ENCODE results near the gene KRTAP21-3. TPM values are rescaled to one million over a fixed set of nuclear protein-coding genes. Genes with fewer than 3 reads are reported as not detected.
"Not testable (repeated sequence)": the region's sequence is repeated elsewhere in the genome, so short reads cannot be mapped to it uniquely, and the experiment has no call there.

KRTAP21-3 gene
- total RNA-seq (2022): not detected in 2 replicates
- Bru-seq, nascent RNA: not detected
- BruChase-seq, experiment 1, labeled RNA remaining after a 6-hour chase: not detected
- not detected for BruChase-seq, experiment 2, labeled RNA remaining after a 2-hour chase
- long read RNA-seq: 0 reads

GRCh38 chr21:30718239-30718909, at the start of gene KRTAP21-3:
Gene KRTAP21-3 (minus strand): TSS chr21:30718777. CDS start chr21:30718759, 18 bp downstream.
- Mint-ChIP-seq H3K36me3 (ENCODE audit: insufficient read depth, unreplicated experiment) (no peaks in the 10 kb centered on the region), H3K27me3 (ENCODE audit: unreplicated experiment) (no peaks in the 10 kb centered on the region), H3K4me1 (ENCODE audit: low read depth, unreplicated experiment) (no peaks in the 10 kb centered on the region), H3K4me3 (ENCODE audit: low read depth, unreplicated experiment) (no peak within 1 kb of the TSS), H3K9me3 (ENCODE audit: low read depth, unreplicated experiment) (peaks cover 8% of the 10 kb centered on the region), H3K27ac (ENCODE audit: unreplicated experiment) (no peak within 1 kb of the TSS)
- CTCF ChIA-PET: no interaction called here
- DNase-seq: no peak
- BruUV-seq (replicated peaks): no TSS peak
- intact Hi-C loops (cut with micrococcal nuclease; ENCODE audit: unreplicated experiment): no loop called here
- TF ChIP-seq CTCF (IDR thresholded peaks at IDR 0.05; ENCODE audit: unreplicated experiment): no peak

- H3K36me3 Mint-ChIP-seq (ENCODE audit: insufficient read depth, unreplicated experiment): no peaks in the 10 kb centered on the region
- no peak for DNase-seq
- H3K4me3 Mint-ChIP-seq (ENCODE audit: low read depth, unreplicated experiment): no peak overlapping the region
- TF ChIP-seq CTCF (IDR thresholded peaks at IDR 0.05; ENCODE audit: unreplicated experiment): no peak
- H3K4me1 Mint-ChIP-seq (ENCODE audit: low read depth, unreplicated experiment): no peaks in the 10 kb centered on the region
- H3K27me3 Mint-ChIP-seq (ENCODE audit: unreplicated experiment): no peaks in the 10 kb centered on the region
- no TSS peak for BruUV-seq (replicated peaks)
- no peak overlapping the region for H3K27ac Mint-ChIP-seq (ENCODE audit: unreplicated experiment)
- intact Hi-C loops (cut with micrococcal nuclease; ENCODE audit: unreplicated experiment): no loop called here
- CTCF ChIA-PET: no interaction called here
- H3K9me3 Mint-ChIP-seq (ENCODE audit: low read depth, unreplicated experiment): peaks cover 17% of the 10 kb centered on the region
Observed at GRCh38 chr21:30760776-30761175, 42.2 kb upstream of the KRTAP21-3 start.

GRCh38 chr21:30758306-30758705, 39.7 kb upstream of the KRTAP21-3 start:
- Mint-ChIP-seq H3K27ac (ENCODE audit: unreplicated experiment) (no peak overlapping the region), H3K9me3 (ENCODE audit: low read depth, unreplicated experiment) (peaks cover 19% of the 10 kb centered on the region), H3K4me1 (ENCODE audit: low read depth, unreplicated experiment) (no peaks in the 10 kb centered on the region), H3K27me3 (ENCODE audit: unreplicated experiment) (no peaks in the 10 kb centered on the region), H3K36me3 (ENCODE audit: insufficient read depth, unreplicated experiment) (no peaks in the 10 kb centered on the region), H3K4me3 (ENCODE audit: low read depth, unreplicated experiment) (no peak overlapping the region)
- no peak for TF ChIP-seq CTCF (IDR thresholded peaks at IDR 0.05; ENCODE audit: unreplicated experiment)
- no peak for DNase-seq
- intact Hi-C loops (cut with micrococcal nuclease; ENCODE audit: unreplicated experiment): no loop called here
- CTCF ChIA-PET: no interaction called here
- no TSS peak for BruUV-seq (replicated peaks)

GRCh38 chr21:30755328-30755727, 36.8 kb upstream of the KRTAP21-3 start, which contains the start of gene KRTAP21-1:
Gene KRTAP21-1 (minus strand): TSS chr21:30755428. CDS start chr21:30755378, 50 bp downstream.
- H3K4me3 Mint-ChIP-seq (ENCODE audit: low read depth, unreplicated experiment); intact Hi-C loops (cut with micrococcal nuclease; ENCODE audit: unreplicated experiment); BruUV-seq (replicated peaks); CTCF ChIA-PET; H3K36me3 Mint-ChIP-seq (ENCODE audit: insufficient read depth, unreplicated experiment); H3K27me3 Mint-ChIP-seq (ENCODE audit: unreplicated experiment); DNase-seq; H3K4me1 Mint-ChIP-seq (ENCODE audit: low read depth, unreplicated experiment); H3K27ac Mint-ChIP-seq (ENCODE audit: unreplicated experiment): not testable (repeated sequence)
- peaks cover 22% of the 10 kb centered on the region for H3K9me3 Mint-ChIP-seq (ENCODE audit: low read depth, unreplicated experiment)

- BruUV-seq (replicated peaks): no TSS peak
- intact Hi-C loops (cut with micrococcal nuclease; ENCODE audit: unreplicated experiment): no loop called here
- Mint-ChIP-seq H3K9me3 (ENCODE audit: low read depth, unreplicated experiment) (peaks cover 7% of the 10 kb centered on the region), H3K27me3 (ENCODE audit: unreplicated experiment) (no peaks in the 10 kb centered on the region), H3K27ac (ENCODE audit: unreplicated experiment) (no peak within 1 kb of the TSS), H3K4me3 (ENCODE audit: low read depth, unreplicated experiment) (no peak within 1 kb of the TSS), H3K36me3 (ENCODE audit: insufficient read depth, unreplicated experiment) (no peaks in the 10 kb centered on the region), H3K4me1 (ENCODE audit: low read depth, unreplicated experiment) (no peaks in the 10 kb centered on the region)
- TF ChIP-seq CTCF (IDR thresholded peaks at IDR 0.05; ENCODE audit: unreplicated experiment): no peak
- CTCF ChIA-PET: no interaction called here
- no peak for DNase-seq
Observed at GRCh38 chr21:30747159-30747558, 28.6 kb upstream of the KRTAP21-3 start, which contains the start of gene KRTAP21-2. Gene KRTAP21-2 (minus strand): TSS chr21:30747259. CDS start chr21:30747202, 57 bp downstream.
